Measurements from ENCODE around the gene SLC39A7.

GRCh38 chr6:33200219-33201146 is at the start of gene SLC39A7, which contains the start of gene RXRB:
- peak in 2 of 4 donors; percentile 79 to 88 for TF ChIP-seq POLR2A (IDR thresholded peaks at IDR 0.05)
- TF ChIP-seq POLR2AphosphoS5 (IDR thresholded peaks at IDR 0.05) = peak; percentile 76 to 84
- peak in 2 of 6 experiments; percentile 10 to 21 for TF ChIP-seq CTCF (IDR thresholded peaks at IDR 0.05)
- no peak for TF ChIP-seq EP300 (IDR thresholded peaks at IDR 0.05)

Measured in upper lobe of left lung (tissue), 4 donors.